ENCODE measurements around the gene STX8. TPM values are rescaled to one million over a fixed set of nuclear protein-coding genes. Genes with fewer than 3 reads are reported as not detected.

STX8 gene
- total and polyA plus RNA-seq, 12 donors: 53.3 to 80.1 (median 63.9) TPM

DNA sequence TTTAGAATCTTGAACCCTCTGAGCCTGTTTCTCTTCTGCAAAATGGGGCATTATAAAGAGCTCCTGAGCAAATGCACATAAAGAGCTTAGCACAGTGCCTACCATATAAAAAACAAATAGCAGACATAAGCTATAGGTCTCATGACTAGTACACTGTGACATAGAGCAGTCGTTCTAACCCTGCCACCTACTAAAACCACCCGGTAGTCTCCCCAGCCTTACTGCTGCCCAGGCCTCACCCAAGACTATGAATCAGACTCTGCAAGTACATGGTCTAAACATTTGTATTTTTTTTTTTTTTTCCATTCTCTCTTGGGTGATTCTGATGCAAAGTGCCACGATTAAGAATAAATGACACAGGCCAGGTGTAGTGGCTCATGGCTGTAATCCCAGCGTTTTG lies 33.9 kb downstream of the STX8 start:
- H3K4me3 ChIP-seq: no peak overlapping the region
- H3K27me3 ChIP-seq: no peaks in the 10 kb centered on the region
- ATAC-seq: no peak
- peaks cover 0 to 29% (median 0%) of the 10 kb centered on the region in 9 donors for H3K36me3 ChIP-seq
- TF ChIP-seq, protein P1, sequence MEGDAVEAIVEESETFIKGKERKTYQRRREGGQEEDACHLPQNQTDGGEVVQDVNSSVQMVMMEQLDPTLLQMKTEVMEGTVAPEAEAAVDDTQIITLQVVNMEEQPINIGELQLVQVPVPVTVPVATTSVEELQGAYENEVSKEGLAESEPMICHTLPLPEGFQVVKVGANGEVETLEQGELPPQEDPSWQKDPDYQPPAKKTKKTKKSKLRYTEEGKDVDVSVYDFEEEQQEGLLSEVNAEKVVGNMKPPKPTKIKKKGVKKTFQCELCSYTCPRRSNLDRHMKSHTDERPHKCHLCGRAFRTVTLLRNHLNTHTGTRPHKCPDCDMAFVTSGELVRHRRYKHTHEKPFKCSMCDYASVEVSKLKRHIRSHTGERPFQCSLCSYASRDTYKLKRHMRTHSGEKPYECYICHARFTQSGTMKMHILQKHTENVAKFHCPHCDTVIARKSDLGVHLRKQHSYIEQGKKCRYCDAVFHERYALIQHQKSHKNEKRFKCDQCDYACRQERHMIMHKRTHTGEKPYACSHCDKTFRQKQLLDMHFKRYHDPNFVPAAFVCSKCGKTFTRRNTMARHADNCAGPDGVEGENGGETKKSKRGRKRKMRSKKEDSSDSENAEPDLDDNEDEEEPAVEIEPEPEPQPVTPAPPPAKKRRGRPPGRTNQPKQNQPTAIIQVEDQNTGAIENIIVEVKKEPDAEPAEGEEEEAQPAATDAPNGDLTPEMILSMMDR (IDR thresholded peaks at IDR 0.05): no peak
- H3K4me1 ChIP-seq: no peaks in the 10 kb centered on the region
- H3K9me3 ChIP-seq: no peaks in the 10 kb centered on the region
- 96 to 99% methylated on average over 4 of the region's 4 CpGs for WGBS, 2 donors
- DNase-seq: no peak
- intact Hi-C loops (cut with DNase I): no loop called here
- no peak overlapping the region for H3K27ac ChIP-seq

DNA sequence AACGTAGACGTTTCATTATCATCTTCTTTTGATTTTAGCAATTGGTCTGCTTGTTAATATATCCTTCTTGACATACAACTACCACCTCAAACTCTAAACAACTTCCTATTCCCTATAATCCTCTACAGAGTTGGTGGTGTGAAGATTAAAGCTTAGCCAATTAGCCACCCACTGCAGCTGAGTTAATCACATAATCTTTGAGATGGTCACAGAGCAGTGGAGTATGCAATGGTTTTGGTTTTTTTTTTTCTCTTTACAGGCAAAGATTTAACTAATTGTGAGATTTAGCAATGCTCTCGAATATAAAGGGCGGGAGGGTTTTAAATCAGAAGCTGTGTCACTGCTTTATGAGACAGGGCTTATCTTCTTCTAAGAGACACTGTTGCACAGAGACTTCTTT lies 37.0 kb downstream of the STX8 start:
- ATAC-seq: no peak
- 76 to 88% methylated on average over 4 of the region's 4 CpGs for WGBS, 2 donors

DNA sequence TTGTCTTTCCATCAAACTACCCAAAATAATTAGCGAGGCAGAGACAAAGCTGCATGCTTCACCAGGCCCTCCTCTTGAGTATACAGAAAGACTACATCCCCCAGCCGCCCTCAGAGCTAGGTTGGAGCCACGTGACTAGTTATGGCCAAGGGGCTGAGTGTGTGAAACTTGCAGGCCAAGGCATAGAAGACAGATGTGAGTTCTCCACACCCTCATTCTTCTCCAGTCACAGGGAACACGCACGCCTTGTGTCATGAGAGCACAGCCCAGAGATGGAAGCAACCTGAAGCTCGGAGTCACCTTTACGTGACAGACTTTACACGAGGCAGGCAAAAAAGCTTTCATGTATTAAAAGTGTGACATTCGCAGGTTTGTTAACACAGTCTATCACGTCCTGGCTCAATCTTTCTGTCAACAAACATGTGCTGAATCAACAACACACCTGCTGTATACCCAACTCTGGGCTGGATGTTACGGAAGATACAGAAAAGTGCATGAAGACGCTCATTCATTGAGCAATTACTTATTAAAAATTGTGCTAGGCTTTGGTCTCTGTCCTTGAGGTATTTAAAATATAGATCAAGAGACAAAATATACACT lies 38.3 kb downstream of the STX8 start:
- 94% methylated on average over 12 of the region's 12 CpGs for WGBS, 2 donors

More for the DNA sequence above, 37.0 kb downstream of the STX8 start:
- H3K27me3 ChIP-seq: no peaks in the 10 kb centered on the region
- peaks cover 0 to 22% (median 0%) of the 10 kb centered on the region in 9 donors for H3K36me3 ChIP-seq
- no peaks in the 10 kb centered on the region for H3K9me3 ChIP-seq
- no peak overlapping the region for H3K27ac ChIP-seq
- no peak for DNase-seq
- intact Hi-C loops (cut with DNase I): no loop called here
- TF ChIP-seq, protein P1 (IDR thresholded peaks at IDR 0.05): no peak
- H3K4me1 ChIP-seq: no peaks in the 10 kb centered on the region
- no peak overlapping the region for H3K4me3 ChIP-seq

GRCh38 chr17:9536061-9536460 lies 39.6 kb downstream of the STX8 start:
- no peak for ATAC-seq
- no peak for DNase-seq
- no peaks in the 10 kb centered on the region for H3K4me1 ChIP-seq
- H3K36me3 ChIP-seq: peaks cover 0 to 20% (median 0%) of the 10 kb centered on the region in 9 donors
- no peaks in the 10 kb centered on the region for H3K27me3 ChIP-seq
- TF ChIP-seq, protein P1 (IDR thresholded peaks at IDR 0.05): no peak
- no peaks in the 10 kb centered on the region for H3K9me3 ChIP-seq
- H3K27ac ChIP-seq: no peak overlapping the region
- intact Hi-C loops (cut with DNase I): no loop called here
- H3K4me3 ChIP-seq: no peak overlapping the region
- 79 to 94% methylated on average over 8 of the region's 8 CpGs for WGBS, 2 donors

More for the DNA sequence above, 38.3 kb downstream of the STX8 start:
- Histone ChIP-seq H3K4me3 (no peak overlapping the region), H3K9me3 (no peaks in the 10 kb centered on the region), H3K36me3 (peaks cover 0 to 22% (median 0%) of the 10 kb centered on the region in 9 donors), H3K27ac (no peak overlapping the region), H3K4me1 (no peaks in the 10 kb centered on the region), H3K27me3 (no peaks in the 10 kb centered on the region)
- intact Hi-C loops (cut with DNase I): no loop called here
- TF ChIP-seq, protein P1 (IDR thresholded peaks at IDR 0.05): no peak
- DNase-seq: no peak
- ATAC-seq: no peak
